PFSK-1 (cell line): ENCODE results near the gene HS3ST3A1.

Experiments used
- FOXP2 ChIP-seq: optimal IDR thresholded peaks from 2 replicates; pipeline ENCODE3; 2011; ENCODE audit warnings: borderline replicate concordance, control low read depth, inconsistent platforms; ENCODE audit not compliant: insufficient read depth; ENCODE audit errors: extremely low read length, extremely low read depth
- POLR2AphosphoS5 ChIP-seq: IDR thresholded peaks from 2 replicates; pipeline ENCODE4 v1.6.1; 2012; ENCODE audit warnings: low read depth, mild to moderate bottlenecking, control low read depth, low read length, moderate library complexity
- REST ChIP-seq, 2 experiments: IDR thresholded peaks; 2 replicates each; pipeline versions ENCODE4 v1.6.1 to v1.8.0; 2011 to 2012; ENCODE audit warnings: low read depth in 2 of 2, low read length in 2 of 2, control low read depth in 1 of 2, inconsistent platforms in 1 of 2, mild to moderate bottlenecking in 1 of 2, moderate library complexity in 1 of 2; ENCODE audit not compliant: insufficient read depth in 1 of 2
- SIN3A ChIP-seq: IDR thresholded peaks from 2 replicates; pipeline ENCODE4 v1.6.1; 2012; ENCODE audit warnings: mild to moderate bottlenecking, low read length, moderate library complexity, borderline replicate concordance; ENCODE audit not compliant: insufficient read depth
- TAF1 ChIP-seq: IDR thresholded peaks from 2 replicates; pipeline ENCODE4 v1.6.1; 2012; ENCODE audit warnings: low read length, control low read depth, borderline replicate concordance; ENCODE audit not compliant: insufficient read depth

HS3ST3A1 gene

GRCh38 chr17:13531721-13532120 lies 70.0 kb downstream of the HS3ST3A1 start:
- TF ChIP-seq TAF1 = no peak

GRCh38 chr17:13525876-13526275 lies 75.9 kb downstream of the HS3ST3A1 start:
- TF ChIP-seq REST (IDR thresholded peaks at IDR 0.05; ENCODE audit: insufficient read depth in 1 of 2, low read depth in 2 of 2, low read length in 2 of 2) (no peak), FOXP2 (no peak), TAF1 (no peak), POLR2AphosphoS5 (no peak), SIN3A (no peak)

- TF ChIP-seq REST (IDR thresholded peaks at IDR 0.05; ENCODE audit: insufficient read depth in 1 of 2, low read depth in 2 of 2, low read length in 2 of 2) = no peak
- no peak for TF ChIP-seq FOXP2
- no peak for TF ChIP-seq TAF1
- TF ChIP-seq POLR2AphosphoS5 = no peak
- TF ChIP-seq SIN3A = no peak
These were observed 78.6 kb downstream of the HS3ST3A1 start for GRCh38 chr17:13523164-13523563.

GRCh38 chr17:13522749-13523148 lies 79.0 kb downstream of the HS3ST3A1 start:
- no peak for TF ChIP-seq SIN3A
- TF ChIP-seq REST (IDR thresholded peaks at IDR 0.05; ENCODE audit: insufficient read depth in 1 of 2, low read depth in 2 of 2, low read length in 2 of 2) = no peak
- no peak for TF ChIP-seq POLR2AphosphoS5
- no peak for TF ChIP-seq TAF1
- TF ChIP-seq FOXP2 = no peak

GRCh38 chr17:13521784-13522183 lies 79.9 kb downstream of the HS3ST3A1 start:
- TF ChIP-seq SIN3A (no peak), FOXP2 (no peak), POLR2AphosphoS5 (no peak), TAF1 (no peak), REST (IDR thresholded peaks at IDR 0.05; ENCODE audit: insufficient read depth in 1 of 2, low read depth in 2 of 2, low read length in 2 of 2) (no peak)
